ENCODE data around the gene DCLK1. TPM values are rescaled to one million over a fixed set of nuclear protein-coding genes. Genes with fewer than 3 reads are reported as not detected.

DCLK1 gene
- total and polyA plus RNA-seq, 10 of the 15 experiments (the other 5 are each of a cell fraction or from before 2014, with no cell fraction given) = not detected

DNA sequence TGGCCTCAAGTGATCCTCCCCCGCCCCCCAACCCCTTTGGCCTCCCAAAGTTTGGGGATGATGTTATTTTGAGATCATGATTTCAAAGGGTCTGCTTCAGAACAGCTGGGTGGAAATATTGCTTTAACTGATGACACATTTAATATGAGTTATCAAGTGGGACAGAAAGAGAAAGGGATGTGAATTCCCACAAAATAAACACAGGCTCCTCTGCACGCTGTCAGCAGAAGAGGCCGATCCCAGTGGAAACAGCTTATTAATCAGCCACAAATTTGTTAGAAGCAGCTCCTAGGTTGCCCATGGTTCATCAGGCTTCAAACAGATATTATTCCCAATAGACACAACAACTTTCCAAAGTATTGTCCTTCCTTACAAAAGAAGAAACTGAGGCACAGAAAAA is 4.7 kb downstream of the DCLK1 start:
- ChIA-PET CTCF (no interaction called here), SMC1A (ENCODE audit: uncharacterized antibody, unreplicated experiment) (no interaction called here), RAD21 (ENCODE audit: unreplicated experiment) (no interaction called here), POLR2A (interaction anchor here (0.7 kb wide), 1 partner anchor 169 kb away, joined by 3 read pairs; no protein-coding TSS in a partner anchor)
- Histone ChIP-seq H3K9me3 (replicated peaks; ENCODE audit: control insufficient read depth, insufficient read depth, low read length) (no peaks in the 10 kb centered on the region; the same call in 2 of the 3 replicates), H3K36me3 (ENCODE audit: control insufficient read depth in 2 of 2, insufficient read depth in 2 of 2, low read length in 1 of 2) (no peaks in the 10 kb centered on the region), H3K27me3 (replicated peaks in 1 of 2; ENCODE audit: control insufficient read depth in 2 of 2, insufficient read depth in 2 of 2, low read length in 1 of 2) (peaks cover 0 to 3% of the 10 kb centered on the region in 2 experiments; a peak in 2 of 4 replicates), H3K79me2 (ENCODE audit: control insufficient read depth, insufficient read depth, low read length) (no peaks in the 10 kb centered on the region), H3K27ac (ENCODE audit: control insufficient read depth, insufficient read depth) (no peak overlapping the region), H3K4me2 (ENCODE audit: control insufficient read depth, insufficient read depth) (no peak overlapping the region), H2AFZ (ENCODE audit: control insufficient read depth, low read depth, low read length) (no peak overlapping the region), H4K20me1 (ENCODE audit: control insufficient read depth, insufficient read depth) (no peaks in the 10 kb centered on the region), H3K9ac (ENCODE audit: control insufficient read depth, insufficient read depth, low read length) (no peak overlapping the region), H3K4me1 (ENCODE audit: control insufficient read depth, insufficient read depth, low read length) (no peaks in the 10 kb centered on the region), H3K4me3 (no peak overlapping the region)
- in situ Hi-C loops (cut with MboI) = no loop called here
- no peak for DNase-seq (ENCODE audit: low read depth, low spot score)
- no TSS peak for BruUV-seq (replicated peaks)
- intact Hi-C loops (cut with micrococcal nuclease; ENCODE audit: unreplicated experiment) = no loop called here
- TF ChIP-seq RB1 (IDR thresholded peaks at IDR 0.05; ENCODE audit: borderline replicate concordance) = no peak
- no peak for TF ChIP-seq ZNF384 (IDR thresholded peaks at IDR 0.05; ENCODE audit: borderline replicate concordance, low read depth, low read length)
- TF ChIP-seq CHD4 (IDR thresholded peaks at IDR 0.05) = no peak
- TF ChIP-seq LARP7 (IDR thresholded peaks at IDR 0.05) = no peak
- TF ChIP-seq TARDBP (IDR thresholded peaks at IDR 0.05; ENCODE audit: borderline replicate concordance) = no peak
- no peak for FAIRE-seq
- ATAC-seq = no peak
- WGBS (ENCODE audit: insufficient coverage, insufficient replicate concordance, low lambda C conversion rate, missing lambda C conversion rate) = 11% methylated on average over 3 of the region's 3 CpGs

- CTCF ChIA-PET = no interaction called here
- no peaks in the 10 kb centered on the region for H3K4me1 ChIP-seq (ENCODE audit: control insufficient read depth, insufficient read depth, low read length)
- SMC1A ChIA-PET (ENCODE audit: uncharacterized antibody, unreplicated experiment) = no interaction called here
- H3K4me2 ChIP-seq (ENCODE audit: control insufficient read depth, insufficient read depth) = no peak overlapping the region
- H2AFZ ChIP-seq (ENCODE audit: control insufficient read depth, low read depth, low read length) = no peak overlapping the region
- no peaks in the 10 kb centered on the region for H4K20me1 ChIP-seq (ENCODE audit: control insufficient read depth, insufficient read depth)
- peaks cover 0 to 3% of the 10 kb centered on the region in 2 experiments; a peak in 2 of 4 replicates for H3K27me3 ChIP-seq (replicated peaks in 1 of 2; ENCODE audit: control insufficient read depth in 2 of 2, insufficient read depth in 2 of 2, low read length in 1 of 2)
- in situ Hi-C loops (cut with MboI) = no loop called here
- no peaks in the 10 kb centered on the region; the same call in 2 of the 3 replicates for H3K9me3 ChIP-seq (replicated peaks; ENCODE audit: control insufficient read depth, insufficient read depth, low read length)
- WGBS (ENCODE audit: insufficient coverage, insufficient replicate concordance, low lambda C conversion rate, missing lambda C conversion rate) = 63% methylated on average over 28 of the region's 28 CpGs
- FAIRE-seq (no peak), DNase-seq (ENCODE audit: low read depth, low spot score) (no peak), ATAC-seq (no peak)
- RAD21 ChIA-PET (ENCODE audit: unreplicated experiment) = no interaction called here
- POLR2A ChIA-PET = no interaction called here
- no peaks in the 10 kb centered on the region for H3K36me3 ChIP-seq (ENCODE audit: control insufficient read depth in 2 of 2, insufficient read depth in 2 of 2, low read length in 1 of 2)
- no peak overlapping the region for H3K9ac ChIP-seq (ENCODE audit: control insufficient read depth, insufficient read depth, low read length)
- no peaks in the 10 kb centered on the region for H3K79me2 ChIP-seq (ENCODE audit: control insufficient read depth, insufficient read depth, low read length)
- BruUV-seq (replicated peaks) = no TSS peak
- no peak overlapping the region for H3K4me3 ChIP-seq
- intact Hi-C loops (cut with micrococcal nuclease; ENCODE audit: unreplicated experiment) = no loop called here
- no peak overlapping the region for H3K27ac ChIP-seq (ENCODE audit: control insufficient read depth, insufficient read depth)
- TF ChIP-seq RAD51 (IDR thresholded peaks at IDR 0.05) (no peak), IKZF1 (conservative IDR thresholded peaks at IDR 0.05) (no peak), SIN3A (IDR thresholded peaks at IDR 0.05; ENCODE audit: low read depth, low read length) (no peak), NFXL1 (IDR thresholded peaks at IDR 0.05; ENCODE audit: borderline replicate concordance) (no peak), HDAC6 (IDR thresholded peaks at IDR 0.05; ENCODE audit: unreplicated experiment) (no peak), MXI1 (IDR thresholded peaks at IDR 0.05; ENCODE audit: low read depth, low read length) (no peak), EED (IDR thresholded peaks at IDR 0.05; ENCODE audit: low read depth) (no peak), CEBPZ (IDR thresholded peaks at IDR 0.05; ENCODE audit: low read depth, low read length) (no peak), SRF (IDR thresholded peaks at IDR 0.05; ENCODE audit: low read depth in 2 of 2, low read length in 2 of 2) (no peak), CHD2 (IDR thresholded peaks at IDR 0.05; ENCODE audit: borderline replicate concordance, low read depth, low read length) (no peak), RFX5 (IDR thresholded peaks at IDR 0.05; ENCODE audit: low read depth, low read length) (no peak)
Observed at GRCh38 chr13:36125841-36126240, 5.3 kb downstream of the DCLK1 start.
